Keratinocyte (primary cell): Measurements from ENCODE around the gene MTA3. TPM values are rescaled to one million over a fixed set of nuclear protein-coding genes. Genes with fewer than 3 reads are reported as not detected.
"Not testable (repeated sequence)": the region's sequence is repeated elsewhere in the genome, so short reads cannot be mapped to it uniquely, and the experiment has no call there.

Experiments used
- DNase-seq: peaks from one replicate; pipeline ENCODE4 v3.0.0-alpha.2; 2011; ENCODE audit warnings: low read depth, missing footprints, low spot score
- FAIRE-seq: peaks from 2 replicates; lab custom pipeline; 2011; peaks lifted over from hg19 to GRCh38; lab: Jason Lieb, UNC
- H2AFZ ChIP-seq: 2 replicates; pipeline ENCODE4 v1.6.0; 2012; ENCODE audit warnings: low read length, control low read depth, inconsistent platforms; ENCODE audit not compliant: control insufficient read depth
- H3K27ac ChIP-seq: 2 replicates; pipeline ENCODE4 v1.5.1; 2011; ENCODE audit warnings: low read length; ENCODE audit not compliant: control insufficient read depth, insufficient read depth
- H3K27me3 ChIP-seq: 3 replicates; pipeline ENCODE4 v1.6.0; 2011; ENCODE audit warnings: low read length; ENCODE audit not compliant: control insufficient read depth, insufficient read depth; ENCODE audit errors: extremely low read depth
- H3K36me3 ChIP-seq, 2 experiments: 2 replicates in 1 of 2; 3 replicates in 1 of 2; pipeline ENCODE4 v1.5.1; 2011; ENCODE audit warnings: low read length in 2 of 2, mild to moderate bottlenecking in 1 of 2; ENCODE audit not compliant: control insufficient read depth in 2 of 2, insufficient read depth in 2 of 2; ENCODE audit errors: extremely low read depth in 1 of 2
- H3K4me1 ChIP-seq: 3 replicates; pipeline ENCODE4 v1.5.1; 2011; ENCODE audit warnings: low read length; ENCODE audit not compliant: control insufficient read depth, insufficient read depth; ENCODE audit errors: extremely low read depth
- H3K4me2 ChIP-seq: 3 replicates; pipeline ENCODE4 v1.6.0; 2011; ENCODE audit warnings: low read depth, low read length; ENCODE audit not compliant: control insufficient read depth, insufficient read depth; ENCODE audit errors: extremely low read depth
- H3K4me3 ChIP-seq, 3 experiments: fragments of 200-600 bp in 1 of 3; sonication (generic) in 1 of 3; 2 replicates in 2 of 3; 3 replicates in 1 of 3; pipeline ENCODE4 v1.5.1; 2011 to 2016; ENCODE audit warnings: low read length in 3 of 3, mild to moderate bottlenecking in 3 of 3, control low read depth in 2 of 3, inconsistent platforms in 1 of 3, low read depth in 1 of 3, mixed read lengths in 1 of 3, mixed run types in 1 of 3, moderate library complexity in 1 of 3; ENCODE audit not compliant: control insufficient read depth in 2 of 3, insufficient read depth in 2 of 3; ENCODE audit errors: extremely low read depth in 1 of 3
- H3K79me2 ChIP-seq: 2 replicates; pipeline ENCODE4 v1.6.0; 2012; ENCODE audit warnings: low read length; ENCODE audit not compliant: control insufficient read depth, insufficient read depth
- H3K9ac ChIP-seq: 3 replicates; pipeline ENCODE4 v1.6.0; 2011; ENCODE audit warnings: low read length; ENCODE audit not compliant: control insufficient read depth, insufficient read depth; ENCODE audit errors: extremely low read depth
- H3K9me1 ChIP-seq: 3 replicates; pipeline ENCODE4 v1.6.0; 2011; ENCODE audit warnings: low read length; ENCODE audit not compliant: control insufficient read depth, insufficient read depth; ENCODE audit errors: extremely low read depth
- H3K9me3 ChIP-seq: 2 replicates; pipeline ENCODE4 v1.5.1; 2012; ENCODE audit warnings: low read depth, low read length; ENCODE audit not compliant: control insufficient read depth
- H4K20me1 ChIP-seq: 3 replicates; pipeline ENCODE4 v1.6.0; 2011; ENCODE audit warnings: low read length; ENCODE audit not compliant: control insufficient read depth, insufficient read depth; ENCODE audit errors: extremely low read depth
- CTCF ChIP-seq, 3 experiments: IDR thresholded peaks in 1 of 3; conservative IDR thresholded peaks in 1 of 3; optimal IDR thresholded peaks in 1 of 3; 2 replicates in 2 of 3; 3 replicates in 1 of 3; pipeline versions ENCODE3 to v1.5.1; 2011; ENCODE audit warnings: low read length in 3 of 3, mild to moderate bottlenecking in 3 of 3, moderate library complexity in 2 of 3, control low read depth in 1 of 3, inconsistent platforms in 1 of 3; ENCODE audit not compliant: insufficient read depth in 2 of 3; ENCODE audit errors: extremely low read depth in 1 of 3
- EZH2 ChIP-seq: IDR thresholded peaks from one replicate; pipeline ENCODE4 v1.6.1; 2012; ENCODE audit warnings: inconsistent platforms, mild to moderate bottlenecking, low read length, moderate library complexity
- dilution Hi-C: fragments of 300-500 bp; cut with MboI; formaldehyde crosslinking; loops from one replicate; pipeline ENCODE4 v1.7.0; 2020; ENCODE audit warnings: low sequenced_read_pairs; ENCODE audit not compliant: extremely low pct_ligation_motif_present
- polyA plus RNA-seq, 5 experiments: library from polyadenylated mRNA; depleted of rRNA in 3 of 5; stranded (reverse) in 3 of 5; stranded (forward) in 1 of 5; unstranded in 1 of 5; fragments of >200 nt; gene quantifications; 1 replicate in 1 of 5; 2 replicates in 3 of 5; 3 replicates in 1 of 5; pipeline versions ENCODE4 v1.2.1 to v1.2.3, GENCODE V29; 2011 to 2012; ENCODE audit warnings: missing spikeins in 2 of 5, low read depth in 1 of 5, low replicate concordance in 1 of 5

The MTA3 gene
- polyA plus RNA-seq, 1 donor (not counting 4 experiments of a cell fraction or from before 2014, with no cell fraction given), result 34.3 TPM

- FAIRE-seq (no peak), DNase-seq (no peak)
- no peak overlapping the region for H2AFZ ChIP-seq
- no peaks in the 10 kb centered on the region for H3K9me1 ChIP-seq
- H3K27me3 ChIP-seq, result no peaks in the 10 kb centered on the region
- no peak overlapping the region for H3K4me3 ChIP-seq
- no peaks in the 10 kb centered on the region for H3K4me1 ChIP-seq
- TF ChIP-seq CTCF (optimal IDR thresholded peaks at IDR 0.05 in 1 of 3, IDR thresholded peaks at IDR 0.05 in 1 of 3, conservative IDR thresholded peaks at IDR 0.05 in 1 of 3; ENCODE audit: extremely low read depth in 1 of 3, insufficient read depth in 2 of 3, low read length in 3 of 3) (no peak), EZH2 (no peak)
- H3K4me2 ChIP-seq, result no peak overlapping the region
- H3K9ac ChIP-seq, result no peak overlapping the region
- H3K79me2 ChIP-seq, result peaks cover under 1% of the 10 kb centered on the region
- H3K9me3 ChIP-seq, result no peaks in the 10 kb centered on the region
- H3K27ac ChIP-seq, result no peak overlapping the region
- H4K20me1 ChIP-seq, result no peaks in the 10 kb centered on the region
- dilution Hi-C loops, result no loop called here
- peaks cover 0 to 4% of the 10 kb centered on the region in 2 experiments for H3K36me3 ChIP-seq
Observed at GRCh38 chr2:42581257-42581656, 12.8 kb downstream of the MTA3 start.

GRCh38 chr2:42584628-42585027 is 16.2 kb downstream of the MTA3 start:
- H3K9me3 ChIP-seq, H3K27me3 ChIP-seq, H3K9ac ChIP-seq, FAIRE-seq, H3K36me3 ChIP-seq, H4K20me1 ChIP-seq, DNase-seq, H3K27ac ChIP-seq, H3K9me1 ChIP-seq, H3K4me2 ChIP-seq, dilution Hi-C loops, H3K79me2 ChIP-seq, H3K4me3 ChIP-seq, H3K4me1 ChIP-seq, H2AFZ ChIP-seq: not testable (repeated sequence)

GRCh38 chr2:42585779-42586178 is 17.3 kb downstream of the MTA3 start:
- no peak overlapping the region for H3K4me2 ChIP-seq
- H3K79me2 ChIP-seq, result no peaks in the 10 kb centered on the region

More at GRCh38 chr2:42585779-42586178, 17.3 kb downstream of the MTA3 start:
- no peak for FAIRE-seq
- TF ChIP-seq EZH2, result no peak
- dilution Hi-C loops, result no loop called here
- Histone ChIP-seq H3K9me1 (no peaks in the 10 kb centered on the region), H3K9me3 (no peaks in the 10 kb centered on the region), H3K27ac (no peak overlapping the region), H3K27me3 (no peaks in the 10 kb centered on the region), H3K4me1 (no peaks in the 10 kb centered on the region), H3K9ac (no peak overlapping the region), H2AFZ (no peak overlapping the region), H3K36me3 (peaks cover 0 to 2% of the 10 kb centered on the region in 2 experiments), H4K20me1 (no peaks in the 10 kb centered on the region), H3K4me3 (no peak overlapping the region)
- no peak for DNase-seq
